Omental fat pad (tissue), 4 donors: ENCODE results near the gene ULK3. TPM values are rescaled to one million over a fixed set of nuclear protein-coding genes. Genes with fewer than 3 reads are reported as not detected.

Experiments used
- ATAC-seq: fragments of 150-250 bp; one replicate; pipeline ENCODE4 v1.9.1; 2016; ENCODE audit warnings: mild to moderate bottlenecking, moderate library complexity; ENCODE audit not compliant: low FRiP score
- DNase-seq: peaks from one replicate; pipeline ENCODE4 v3.0.0-alpha.2; 2019; ENCODE audit warnings: low spot score
- CTCF ChIP-seq, 3 donors: fragments of 450-650 bp; IDR thresholded peaks; one replicate each; pipeline ENCODE4 v1.5.1; 2016 to 2017; ENCODE audit warnings: antibody characterized with exemption in 3 of 3, mild to moderate bottlenecking in 3 of 3, moderate library complexity in 2 of 3
- total RNA-seq, 4 donors: library from RNA; depleted of rRNA; stranded (reverse); fragments of >200 nt; gene quantifications; one replicate each; pipeline ENCODE4 v1.1.0, GENCODE V29; 2016

Gene ULK3
- total RNA-seq, 4 donors from 2014 or later: 23.2 to 52.6 (median 41.4) TPM

- ATAC-seq (no peak), DNase-seq (no peak)
- TF ChIP-seq CTCF (IDR thresholded peaks at IDR 0.05): no peak
Observed at GRCh38 chr15:74867466-74868038, 24.6 kb upstream of the ULK3 start.

- ATAC-seq: peak; percentile 45
- TF ChIP-seq CTCF (IDR thresholded peaks at IDR 0.05): no peak
- DNase-seq: no peak
Observed at GRCh38 chr15:74866090-74866489, 23.1 kb upstream of the ULK3 start.

GRCh38 chr15:74865316-74865715 lies 22.4 kb upstream of the ULK3 start:
- TF ChIP-seq CTCF (IDR thresholded peaks at IDR 0.05): no peak
- ATAC-seq: no peak
- no peak for DNase-seq

- no peak for TF ChIP-seq CTCF (IDR thresholded peaks at IDR 0.05)
- ATAC-seq (no peak), DNase-seq (no peak)
Observed at GRCh38 chr15:74864296-74864695, 21.3 kb upstream of the ULK3 start.

GRCh38 chr15:74863239-74864056 lies 20.5 kb upstream of the ULK3 start:
- ATAC-seq (no peak), DNase-seq (no peak)
- TF ChIP-seq CTCF (IDR thresholded peaks at IDR 0.05): no peak

GRCh38 chr15:74858369-74858740 lies 15.4 kb upstream of the ULK3 start:
- TF ChIP-seq CTCF (IDR thresholded peaks at IDR 0.05): no peak
- no peak for ATAC-seq
- no peak for DNase-seq
